RWPE2 (cell line): Measurements from ENCODE around the gene FRMD7.

Experiments
- ATAC-seq: fragments of 200-7000 bp; cut with Tn5 transposase; 3 replicates; pipeline ENCODE4 v1.9.1; 2021; ENCODE audit warnings: low read depth
- DNase-seq: peaks from one replicate; pipeline ENCODE4 v3.0.0-alpha.2; 2020; ENCODE audit warnings: low spot score
- H3K27ac ChIP-seq: fragments of 450-650 bp; 2 replicates; pipeline ENCODE4 v1.5.1; 2017; ENCODE audit warnings: mild to moderate bottlenecking; ENCODE audit not compliant: poor library complexity, severe bottlenecking
- H3K27me3 ChIP-seq: fragments of 250-450 bp; sonication (Bioruptor Pico); 2 replicates; pipeline ENCODE4 v1.5.1; 2021; ENCODE audit warnings: mild to moderate bottlenecking, moderate library complexity; ENCODE audit not compliant: insufficient read depth, poor library complexity, severe bottlenecking
- H3K36me3 ChIP-seq: fragments of 250-450 bp; sonication (Bioruptor Pico); 2 replicates; pipeline ENCODE4 v1.5.1; 2020; ENCODE audit warnings: low read depth, mild to moderate bottlenecking, moderate library complexity
- H3K4me1 ChIP-seq: fragments of 250-450 bp; sonication (Bioruptor Pico); 2 replicates; pipeline ENCODE4 v1.5.1; 2021; ENCODE audit warnings: mild to moderate bottlenecking, moderate library complexity; ENCODE audit not compliant: insufficient read depth, poor library complexity, severe bottlenecking
- H3K4me3 ChIP-seq: fragments of 250-450 bp; sonication (Bioruptor Pico); 2 replicates; pipeline ENCODE4 v1.5.1; 2021; ENCODE audit warnings: mild to moderate bottlenecking, moderate library complexity; ENCODE audit not compliant: severe bottlenecking
- H3K9me3 ChIP-seq: fragments of 250-450 bp; sonication (Bioruptor Pico); 2 replicates; pipeline ENCODE4 v1.5.1; 2021; ENCODE audit warnings: mild to moderate bottlenecking, moderate library complexity; ENCODE audit not compliant: severe bottlenecking
- TF ChIP-seq, protein P1 (sequence below): fragments of 450-650 bp; IDR thresholded peaks from one replicate; pipeline ENCODE4 v1.5.1; 2017; ENCODE audit warnings: mild to moderate bottlenecking, moderate library complexity; ENCODE audit not compliant: poor library complexity, severe bottlenecking

FRMD7 gene

DNA sequence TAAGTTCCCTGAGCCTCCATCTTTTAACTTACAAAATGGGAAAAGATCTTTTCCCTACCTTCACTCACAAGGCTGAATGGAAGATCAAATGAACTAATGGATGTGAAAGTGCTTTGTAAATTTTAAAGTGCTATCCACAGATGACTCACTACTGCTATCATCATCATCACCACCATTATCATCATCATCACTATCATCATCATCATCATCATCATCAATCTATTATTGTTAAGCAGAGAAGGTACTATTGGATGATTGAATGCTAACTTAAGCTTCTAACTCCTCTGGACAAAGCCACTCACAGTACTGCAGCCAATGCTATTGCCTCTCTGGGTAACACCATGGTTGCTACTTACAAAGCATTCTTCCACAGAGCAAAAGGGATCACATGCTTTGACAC, 1.9 kb downstream of the FRMD7 start:
- no peak for DNase-seq
- ATAC-seq, result no peak

DNA sequence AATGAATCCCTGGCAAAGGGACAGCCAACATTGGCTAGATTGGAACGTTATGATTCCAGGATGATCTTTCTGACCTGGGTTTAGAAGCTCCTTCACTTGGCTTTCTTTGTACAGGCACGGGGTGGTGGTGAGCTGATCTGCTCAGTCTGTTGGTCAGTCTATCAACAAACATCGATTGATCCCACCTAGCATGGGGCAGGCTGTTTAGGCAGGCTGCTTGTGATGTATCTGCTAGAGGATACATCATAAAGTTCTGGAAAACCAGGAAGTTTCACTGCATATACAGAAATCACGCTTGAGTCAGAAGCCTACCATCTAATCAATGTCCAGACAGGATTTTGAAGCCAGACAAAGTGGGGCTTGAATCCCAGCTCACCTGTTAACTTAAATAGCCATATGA, 6.9 kb downstream of the FRMD7 start:
- Histone ChIP-seq H3K9me3 (no peaks in the 10 kb centered on the region), H3K27ac (no peak overlapping the region), H3K4me3 (no peak overlapping the region), H3K36me3 (no peaks in the 10 kb centered on the region), H3K4me1 (no peaks in the 10 kb centered on the region), H3K27me3 (no peaks in the 10 kb centered on the region)
- ATAC-seq (no peak), DNase-seq (no peak)
- TF ChIP-seq, protein P1, sequence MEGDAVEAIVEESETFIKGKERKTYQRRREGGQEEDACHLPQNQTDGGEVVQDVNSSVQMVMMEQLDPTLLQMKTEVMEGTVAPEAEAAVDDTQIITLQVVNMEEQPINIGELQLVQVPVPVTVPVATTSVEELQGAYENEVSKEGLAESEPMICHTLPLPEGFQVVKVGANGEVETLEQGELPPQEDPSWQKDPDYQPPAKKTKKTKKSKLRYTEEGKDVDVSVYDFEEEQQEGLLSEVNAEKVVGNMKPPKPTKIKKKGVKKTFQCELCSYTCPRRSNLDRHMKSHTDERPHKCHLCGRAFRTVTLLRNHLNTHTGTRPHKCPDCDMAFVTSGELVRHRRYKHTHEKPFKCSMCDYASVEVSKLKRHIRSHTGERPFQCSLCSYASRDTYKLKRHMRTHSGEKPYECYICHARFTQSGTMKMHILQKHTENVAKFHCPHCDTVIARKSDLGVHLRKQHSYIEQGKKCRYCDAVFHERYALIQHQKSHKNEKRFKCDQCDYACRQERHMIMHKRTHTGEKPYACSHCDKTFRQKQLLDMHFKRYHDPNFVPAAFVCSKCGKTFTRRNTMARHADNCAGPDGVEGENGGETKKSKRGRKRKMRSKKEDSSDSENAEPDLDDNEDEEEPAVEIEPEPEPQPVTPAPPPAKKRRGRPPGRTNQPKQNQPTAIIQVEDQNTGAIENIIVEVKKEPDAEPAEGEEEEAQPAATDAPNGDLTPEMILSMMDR, result no peak

More for the DNA sequence above, 1.9 kb downstream of the FRMD7 start:
- no peaks in the 10 kb centered on the region for H3K4me1 ChIP-seq
- no peak overlapping the region for H3K27ac ChIP-seq
- no peaks in the 10 kb centered on the region for H3K36me3 ChIP-seq
- TF ChIP-seq, protein P1, result no peak
- no peak overlapping the region for H3K4me3 ChIP-seq
- H3K9me3 ChIP-seq, result no peaks in the 10 kb centered on the region
- no peaks in the 10 kb centered on the region for H3K27me3 ChIP-seq

DNA sequence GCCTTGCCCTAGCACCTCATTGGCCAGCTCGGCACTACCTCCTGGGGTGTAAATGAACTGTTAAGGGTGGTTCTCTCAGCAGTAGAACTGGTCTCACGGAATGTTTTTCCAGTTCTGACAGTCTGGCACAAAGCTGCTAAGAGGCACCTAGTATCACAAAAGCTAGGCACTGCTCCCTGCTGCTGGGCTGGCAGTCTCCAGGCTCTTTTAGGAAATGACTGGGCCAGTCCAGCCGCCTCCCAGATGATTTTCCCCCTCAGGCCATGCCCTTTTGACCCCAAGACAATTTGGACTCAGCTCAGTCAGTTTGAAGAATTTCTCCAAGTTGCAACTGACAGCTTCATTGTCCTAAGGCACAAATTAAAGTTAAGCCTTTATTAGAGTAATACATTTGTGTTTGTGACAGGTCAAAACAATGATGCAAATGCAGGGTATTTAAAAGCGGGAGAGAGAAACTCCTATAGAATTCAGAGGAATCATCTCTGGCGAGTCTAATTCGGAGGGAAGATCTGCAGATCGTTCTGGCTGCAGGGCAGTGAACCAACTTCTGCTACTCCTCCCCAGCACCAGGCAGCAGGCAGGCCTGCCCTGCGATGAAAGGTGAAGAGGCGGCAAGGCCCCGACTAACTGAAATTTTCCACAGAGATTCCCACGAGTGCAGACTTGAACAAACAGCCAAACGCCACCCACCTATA, 7.9 kb downstream of the FRMD7 start:
- no peak overlapping the region for H3K27ac ChIP-seq
- H3K4me1 ChIP-seq, result no peaks in the 10 kb centered on the region
- ATAC-seq, result no peak
- H3K9me3 ChIP-seq, result no peaks in the 10 kb centered on the region
- H3K4me3 ChIP-seq, result no peak overlapping the region
- H3K36me3 ChIP-seq, result no peaks in the 10 kb centered on the region
- DNase-seq, result no peak
- TF ChIP-seq, protein P1, result no peak
- H3K27me3 ChIP-seq, result no peaks in the 10 kb centered on the region

DNA sequence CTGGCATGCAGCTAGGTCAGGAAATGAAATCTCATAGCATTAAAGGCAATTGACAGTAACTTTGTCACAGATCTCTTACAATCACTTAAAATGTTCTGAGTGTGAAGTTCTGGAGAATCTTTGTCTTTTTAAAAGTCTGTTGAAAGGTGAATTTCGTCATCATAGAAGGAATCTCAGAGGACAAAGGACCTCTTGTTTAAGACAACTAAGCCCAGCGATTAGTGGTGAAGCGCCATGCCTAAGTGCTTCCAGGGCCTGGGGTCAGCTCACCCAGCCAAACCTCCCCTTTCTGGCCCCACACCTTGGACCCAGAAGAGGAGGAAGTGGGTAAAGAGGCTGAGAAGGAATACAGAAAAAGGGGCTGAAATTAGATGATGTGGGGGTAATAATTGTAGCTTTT, 8.5 kb downstream of the FRMD7 start:
- Histone ChIP-seq H3K27ac (no peak overlapping the region), H3K27me3 (no peaks in the 10 kb centered on the region), H3K9me3 (no peaks in the 10 kb centered on the region), H3K4me3 (no peak overlapping the region), H3K36me3 (no peaks in the 10 kb centered on the region), H3K4me1 (no peaks in the 10 kb centered on the region)
- DNase-seq (no peak), ATAC-seq (no peak)
- TF ChIP-seq, protein P1, result no peak

DNA sequence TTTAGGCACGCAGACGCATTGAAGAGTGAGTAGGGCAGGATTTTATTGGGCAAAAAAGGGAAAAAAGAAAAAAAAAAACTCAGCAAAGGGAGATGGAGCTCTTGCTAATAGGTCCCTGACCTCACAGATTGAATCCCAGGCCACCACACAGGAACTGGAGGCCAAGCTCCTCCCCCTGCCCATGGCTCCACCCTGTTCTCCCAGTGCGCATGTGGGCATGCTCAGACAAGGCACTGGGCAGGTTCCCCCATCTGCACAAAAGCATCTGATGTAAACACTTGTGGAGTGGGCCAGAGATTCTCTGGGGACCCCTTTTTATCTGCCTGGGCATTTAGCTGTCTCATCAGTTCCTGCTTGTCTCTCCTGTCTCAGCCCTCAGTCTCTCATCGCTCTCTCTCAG, 9.5 kb downstream of the FRMD7 start:
- no peak overlapping the region for H3K27ac ChIP-seq
- TF ChIP-seq, protein P1, result no peak
- ATAC-seq, result no peak
- no peaks in the 10 kb centered on the region for H3K27me3 ChIP-seq
- no peaks in the 10 kb centered on the region for H3K4me1 ChIP-seq
- no peak for DNase-seq
- H3K36me3 ChIP-seq, result no peaks in the 10 kb centered on the region
- no peak overlapping the region for H3K4me3 ChIP-seq
- no peaks in the 10 kb centered on the region for H3K9me3 ChIP-seq
